ENCODE data around the gene PRKN. TPM values are rescaled to one million over a fixed set of nuclear protein-coding genes. Genes with fewer than 3 reads are reported as not detected.

Gene PRKN
- total and polyA plus RNA-seq, 2 donors (not counting 3 experiments of a cell fraction or from before 2014, with no cell fraction given), result 0.06 TPM; not detected in 1

- POLR2A ChIA-PET, result no interaction called here
- TF ChIP-seq JUN (IDR thresholded peaks at IDR 0.05; ENCODE audit: borderline replicate concordance, insufficient read depth, insufficient read length, low read depth), result no peak
- no peak for TF ChIP-seq GATA2 (IDR thresholded peaks at IDR 0.05; ENCODE audit: insufficient read depth, insufficient read length, low read depth, low read length)
- TF ChIP-seq CTCF (IDR thresholded peaks at IDR 0.05; ENCODE audit: extremely low read depth in 1 of 2, insufficient read depth in 1 of 2, low read depth in 1 of 2, low read length in 2 of 2), result no peak
- no peak for TF ChIP-seq POLR2A (IDR thresholded peaks at IDR 0.05; ENCODE audit: low read depth, low read length)
- no peak for TF ChIP-seq MYC (IDR thresholded peaks at IDR 0.05; ENCODE audit: low read depth, low read length)
- no peak for TF ChIP-seq MAX (IDR thresholded peaks at IDR 0.05; ENCODE audit: insufficient read depth, insufficient read length)
- TF ChIP-seq FOS (IDR thresholded peaks at IDR 0.05; ENCODE audit: borderline replicate concordance, insufficient read depth, low read length), result no peak
- TF ChIP-seq POLR2AphosphoS5 (IDR thresholded peaks at IDR 0.05; ENCODE audit: insufficient read depth, low read depth, low read length), result no peak
- TF ChIP-seq EZH2 (IDR thresholded peaks at IDR 0.05; ENCODE audit: borderline replicate concordance, low read depth, low read length, severe bottlenecking), result no peak
- no peaks in the 10 kb centered on the region for H3K36me3 ChIP-seq (ENCODE audit: control insufficient read depth in 2 of 2, extremely low read depth in 1 of 2, insufficient read depth in 2 of 2, low read length in 2 of 2)
- H2AFZ ChIP-seq (ENCODE audit: low read depth, low read length), result no peak overlapping the region
- intact Hi-C loops (cut with micrococcal nuclease) (no loop called here), dilution Hi-C loops (cut with MboI; ENCODE audit: extremely low pct_ligation_motif_present, low sequenced_read_pairs) (loop anchor here (25.0 kb wide), 1 partner anchor 481 kb away; no protein-coding TSS in a partner anchor)
- H3K27ac ChIP-seq (ENCODE audit: insufficient read depth, low read depth, low read length), result no peak overlapping the region
- no peak overlapping the region for H3K4me2 ChIP-seq (ENCODE audit: insufficient read depth, low read length)
- no peaks in the 10 kb centered on the region for H3K9me3 ChIP-seq (replicated peaks; ENCODE audit: control insufficient read depth, insufficient read depth, low read length)
- no peaks in the 10 kb centered on the region for H3K4me1 ChIP-seq (ENCODE audit: control insufficient read depth, extremely low read depth, insufficient read depth, low read length)
- no peak overlapping the region for H3K4me3 ChIP-seq (replicated peaks in 1 of 3; ENCODE audit: insufficient read depth in 1 of 3, low read depth in 1 of 3, low read length in 3 of 3)
- FAIRE-seq, result no peak
- no peak for DNase-seq (ENCODE audit: low read depth, low spot score)
- no peaks in the 10 kb centered on the region for H3K9me1 ChIP-seq (replicated peaks; ENCODE audit: control insufficient read depth, extremely low read depth, insufficient read depth, low read length)
- no peaks in the 10 kb centered on the region for H3K79me2 ChIP-seq (ENCODE audit: control insufficient read depth, insufficient read depth, low read length)
- H3K9ac ChIP-seq (replicated peaks; ENCODE audit: extremely low read depth, insufficient read depth, low read length), result no peak overlapping the region
- no TSS peak for BruUV-seq (replicated peaks)
- no peaks in the 10 kb centered on the region for H4K20me1 ChIP-seq (replicated peaks; ENCODE audit: control insufficient read depth, extremely low read depth, insufficient read depth, low read length)
- CTCF ChIA-PET, result interaction anchor here (1.0 to 1.8 kb wide), 6 partner anchors 11 to 1777 kb away, joined by 3 to 9 read pairs (median 4); no protein-coding TSS in a partner anchor
- H3K27me3 ChIP-seq (ENCODE audit: control insufficient read depth in 2 of 2, insufficient read depth in 2 of 2, low read length in 2 of 2), result no peaks in the 10 kb centered on the region
Observed at GRCh38 chr6:161393292-161393691, 1334.3 kb downstream of the PRKN start.

Measured in endothelial cell of umbilical vein (primary cell).